GM19463 (cell line): ENCODE measurements around the gene PADI6.
"Not testable (repeated sequence)": the region's sequence is repeated elsewhere in the genome, so short reads cannot be mapped to it uniquely, and the experiment has no call there.

Experiments used
- ATAC-seq: cut with Tn5 transposase; IDR thresholded peaks from one replicate; pipeline ENCODE4 v1.9.1; 2021; ENCODE audit warnings: mild to moderate bottlenecking, moderate library complexity; ENCODE audit not compliant: unreplicated experiment

Gene PADI6

DNA sequence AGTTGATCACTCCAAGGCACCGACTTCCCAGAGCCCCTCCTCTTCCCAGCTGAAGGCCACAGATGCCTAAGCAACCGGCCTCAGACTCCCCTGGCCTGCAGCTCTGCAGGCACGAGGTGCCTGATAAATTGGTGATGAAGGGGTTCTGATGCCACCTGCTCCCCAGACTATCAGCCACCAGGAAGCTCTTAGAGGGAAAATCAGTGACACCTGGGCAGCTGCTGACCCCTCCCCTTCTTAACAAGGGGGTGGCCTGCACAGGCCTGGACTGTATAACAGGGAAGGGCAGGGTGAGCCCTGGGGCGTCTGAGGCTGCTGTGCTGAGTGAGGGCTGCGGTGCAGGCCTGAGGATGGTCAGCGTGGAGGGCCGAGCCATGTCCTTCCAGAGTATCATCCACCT lies at the start of gene PADI6:
Gene PADI6, plus strand, starts transcription at position 301 of the 400 bp plus-strand sequence. Its CDS starts 50 bp downstream, at position 351.
- ATAC-seq, result no peak

DNA sequence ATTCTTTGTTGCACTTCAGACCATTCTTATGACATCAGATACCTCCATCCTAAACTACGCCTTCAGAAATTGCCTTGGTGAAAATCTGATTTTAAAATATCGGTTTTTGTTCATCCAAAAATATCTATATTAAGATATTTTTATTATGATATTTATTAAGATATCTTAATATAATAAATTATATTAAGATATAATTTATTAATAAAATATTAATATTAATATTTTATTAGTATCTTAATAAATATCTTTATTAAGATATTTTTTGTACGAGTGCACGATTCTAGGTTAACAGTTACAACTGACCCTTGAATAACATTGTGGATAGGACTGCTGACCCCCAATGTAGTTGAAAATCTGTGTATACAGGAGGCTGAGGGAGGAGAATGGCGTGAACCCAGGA lies 43.1 kb upstream of the PADI6 start:
- no peak for ATAC-seq

DNA sequence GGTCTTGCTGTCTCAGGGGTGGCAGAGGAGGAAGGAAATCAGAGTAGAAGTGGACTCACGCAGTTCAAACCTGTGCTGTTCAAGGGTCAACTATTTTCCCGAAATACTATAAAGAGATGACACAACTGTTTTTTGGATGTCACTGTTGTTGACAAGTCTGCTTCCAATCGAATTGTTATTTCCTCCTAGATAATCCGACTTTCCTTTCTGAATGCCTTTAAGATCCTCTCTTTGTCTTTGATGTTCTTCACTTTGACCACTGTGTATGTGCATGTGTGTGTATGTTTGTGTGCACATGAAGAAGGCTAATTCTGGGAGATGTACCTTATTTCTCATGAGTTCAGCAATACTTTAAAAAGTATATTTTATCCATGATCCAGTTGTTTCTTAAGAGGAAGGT lies 42.4 kb upstream of the PADI6 start:
- no peak for ATAC-seq

DNA sequence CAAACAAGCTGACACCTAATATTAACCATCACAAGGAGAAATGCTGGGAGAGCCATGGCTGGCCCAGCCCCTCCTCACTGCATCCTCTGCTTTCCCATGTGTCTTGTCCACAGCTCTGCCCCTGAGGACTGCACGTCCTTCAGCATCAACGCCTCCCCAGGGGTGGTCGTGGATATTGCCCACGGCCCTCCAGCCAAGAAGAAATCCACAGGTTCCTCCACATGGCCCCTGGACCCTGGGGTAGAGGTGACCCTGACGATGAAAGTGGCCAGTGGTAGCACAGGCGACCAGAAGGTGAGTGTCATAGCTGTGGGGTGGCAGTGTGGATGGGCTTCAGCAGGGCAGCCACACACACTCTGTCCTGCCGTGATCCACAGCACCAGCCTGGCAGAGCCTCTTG lies 41.1 kb upstream of the PADI6 start:
- no peak for ATAC-seq

DNA sequence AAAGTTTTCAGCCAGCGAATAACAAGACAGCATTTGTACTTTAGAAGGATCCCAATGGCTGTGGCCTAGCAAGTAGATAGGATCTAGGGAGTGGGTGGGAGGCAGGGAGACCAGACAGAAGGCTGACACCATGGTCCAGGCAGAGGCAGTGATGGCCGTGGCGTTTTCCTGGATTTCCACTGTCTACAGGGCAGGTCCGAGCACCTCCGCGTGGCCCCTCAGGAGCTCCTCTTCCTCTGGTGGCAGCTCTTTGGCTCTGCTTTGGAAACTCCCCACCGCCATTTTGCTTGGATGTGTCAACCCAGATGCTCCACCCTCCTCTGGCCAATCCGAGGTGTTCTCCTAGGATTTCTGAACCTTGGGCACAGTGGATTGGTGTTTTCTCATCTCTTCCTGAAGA lies 38.9 kb upstream of the PADI6 start:
- no peak for ATAC-seq

DNA sequence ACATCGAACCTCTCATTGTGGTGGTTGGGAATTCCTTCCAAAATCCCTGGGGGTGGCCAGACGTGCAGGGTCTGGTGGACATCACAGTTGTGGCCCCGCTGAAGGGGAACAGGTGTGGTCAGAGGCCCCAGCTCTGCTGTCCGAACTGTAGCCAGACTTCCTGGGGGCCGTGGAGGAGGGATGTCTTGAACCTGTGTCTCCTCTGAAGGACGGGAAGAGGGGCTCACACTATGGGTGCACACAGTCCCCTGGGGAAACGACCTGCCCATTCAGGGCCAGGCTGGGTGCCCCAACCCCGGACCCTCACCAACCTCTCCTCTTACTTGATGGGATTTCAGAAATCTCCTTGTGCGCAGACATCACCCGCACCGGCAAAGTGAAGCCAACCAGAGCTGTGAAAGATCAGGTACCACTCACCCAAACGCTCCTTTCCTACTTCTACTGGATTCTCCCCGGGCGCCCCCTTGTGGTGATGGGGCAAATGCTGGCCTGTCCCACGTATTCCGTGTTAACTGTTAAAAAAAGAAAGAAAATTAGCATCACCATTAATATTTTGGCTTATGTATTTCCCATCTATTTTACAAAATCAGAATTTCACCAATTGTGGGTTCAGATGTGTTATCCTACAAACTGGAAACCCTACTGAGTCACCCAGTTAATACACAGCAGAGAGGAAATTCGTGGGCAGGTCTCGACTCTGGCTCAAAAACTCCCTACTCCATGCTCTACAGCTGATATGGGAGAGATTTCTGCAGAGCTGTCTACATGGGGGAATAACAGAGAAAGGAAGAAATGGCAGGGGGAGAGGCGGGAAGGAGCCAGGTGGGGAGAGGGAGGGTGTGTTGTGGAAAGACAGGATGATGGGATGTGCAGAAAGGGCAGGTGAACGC lies 35.9 kb upstream of the PADI6 start:
- ATAC-seq, result no peak

DNA sequence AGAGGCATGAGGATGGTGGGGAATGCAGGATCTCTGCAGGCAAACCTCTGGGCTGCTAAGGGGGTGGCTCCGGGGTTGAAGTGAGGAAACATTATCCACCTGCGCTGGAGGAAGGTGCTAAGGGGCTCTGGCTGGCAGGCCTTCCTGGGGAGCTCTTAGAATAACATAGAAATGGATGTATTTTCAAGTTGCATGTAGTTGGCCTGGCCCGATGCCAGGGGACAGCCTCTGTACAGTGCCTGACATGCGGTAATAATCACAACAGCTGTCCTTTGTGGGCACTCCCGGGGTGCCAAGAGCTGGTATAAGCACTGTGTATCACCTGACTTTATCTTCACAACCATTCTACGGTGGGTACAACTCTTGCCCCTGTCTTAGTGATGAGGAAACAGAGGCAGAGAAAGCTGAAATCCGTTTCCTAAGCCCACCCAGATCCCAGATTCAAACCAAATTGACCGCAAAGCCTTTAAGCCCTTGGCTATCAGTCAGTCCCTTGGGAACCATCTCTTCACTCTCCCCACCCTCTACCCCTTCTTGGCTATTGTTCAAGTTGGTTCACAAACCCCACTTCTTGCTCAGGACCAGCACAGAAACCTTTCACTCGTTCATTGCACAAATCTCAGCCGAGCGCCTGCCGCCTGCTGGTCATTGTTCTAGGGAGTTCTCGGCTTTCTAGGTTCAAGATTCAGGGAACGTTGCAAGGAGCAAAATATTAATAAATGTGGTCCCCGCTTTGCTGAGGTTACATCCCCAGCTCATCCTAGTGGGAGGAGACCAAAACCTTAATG lies 33.1 kb upstream of the PADI6 start:
- no peak for ATAC-seq

DNA sequence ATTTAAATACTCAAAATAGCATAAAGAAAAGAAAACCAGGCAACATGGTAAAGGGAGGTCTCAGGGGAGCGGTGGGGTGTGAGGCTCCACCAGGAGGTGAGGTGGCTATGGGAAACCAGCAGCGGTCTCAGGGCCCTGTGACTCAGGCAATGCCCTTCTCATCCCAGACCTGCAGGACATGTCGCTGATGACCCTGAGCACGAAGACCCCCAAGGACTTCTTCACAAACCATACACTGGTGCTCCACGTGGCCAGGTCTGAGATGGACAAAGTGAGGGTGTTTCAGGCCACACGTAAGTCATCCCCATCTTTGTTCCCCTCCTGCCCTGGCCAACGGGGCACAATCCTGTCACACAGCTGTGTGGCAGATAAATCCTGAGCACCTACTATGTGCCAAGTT lies 32.5 kb upstream of the PADI6 start:
- ATAC-seq, result no peak

DNA sequence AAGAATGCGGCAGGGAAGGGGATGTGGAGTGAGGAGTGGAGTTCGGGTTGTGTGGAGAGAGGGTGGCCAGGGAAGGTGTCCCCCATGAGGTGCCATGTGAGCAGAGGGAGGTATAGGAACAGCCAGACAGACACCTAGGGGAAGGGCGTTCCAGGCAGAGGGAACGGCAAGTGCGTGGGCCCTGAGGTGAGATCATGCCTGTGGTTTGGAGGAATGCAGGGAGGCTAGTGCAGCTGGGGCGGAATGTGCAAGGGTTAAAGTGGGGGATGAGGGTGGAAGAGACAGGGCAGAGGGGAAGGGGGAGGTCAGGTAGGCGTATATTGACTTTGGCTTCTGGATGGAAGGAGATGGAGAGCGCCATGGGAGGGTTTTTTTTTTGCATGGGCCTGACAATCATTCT lies 31.6 kb upstream of the PADI6 start:
- no peak for ATAC-seq

DNA sequence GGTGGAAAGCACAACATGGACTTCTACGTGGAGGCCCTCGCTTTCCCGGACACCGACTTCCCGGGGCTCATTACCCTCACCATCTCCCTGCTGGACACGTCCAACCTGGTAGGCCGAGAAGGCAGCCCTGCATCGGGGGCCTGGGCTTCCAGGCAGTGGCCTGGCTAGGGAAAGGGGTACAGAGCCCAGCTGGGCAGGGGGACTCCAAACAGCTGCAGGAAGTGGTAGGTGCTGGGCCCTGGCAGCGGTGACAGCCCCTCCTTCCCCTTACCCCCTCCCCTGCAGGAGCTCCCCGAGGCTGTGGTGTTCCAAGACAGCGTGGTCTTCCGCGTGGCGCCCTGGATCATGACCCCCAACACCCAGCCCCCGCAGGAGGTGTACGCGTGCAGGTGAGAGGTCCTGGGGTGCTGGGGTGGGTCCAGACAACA lies 30.0 kb upstream of the PADI6 start:
- no peak for ATAC-seq

DNA sequence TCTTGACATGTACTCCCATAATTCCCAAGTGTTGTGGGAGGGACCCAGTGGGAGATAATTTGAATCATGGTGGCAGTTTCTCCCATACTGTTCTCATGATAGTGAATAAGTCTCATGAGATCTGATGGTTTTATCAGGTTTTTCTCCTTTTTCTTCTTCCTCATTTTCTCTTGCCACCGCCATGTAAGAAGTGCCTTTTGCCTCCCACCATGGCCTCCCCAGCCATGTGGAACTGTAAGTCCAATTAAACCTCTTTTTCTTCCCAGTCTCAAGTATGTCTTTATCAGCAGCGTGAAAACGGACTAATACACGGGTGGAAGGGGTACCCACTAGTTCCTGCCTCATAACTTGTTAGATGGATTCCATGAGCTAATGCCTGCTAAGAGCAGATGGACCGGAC lies 26.5 kb upstream of the PADI6 start:
- not testable (repeated sequence) for ATAC-seq

DNA sequence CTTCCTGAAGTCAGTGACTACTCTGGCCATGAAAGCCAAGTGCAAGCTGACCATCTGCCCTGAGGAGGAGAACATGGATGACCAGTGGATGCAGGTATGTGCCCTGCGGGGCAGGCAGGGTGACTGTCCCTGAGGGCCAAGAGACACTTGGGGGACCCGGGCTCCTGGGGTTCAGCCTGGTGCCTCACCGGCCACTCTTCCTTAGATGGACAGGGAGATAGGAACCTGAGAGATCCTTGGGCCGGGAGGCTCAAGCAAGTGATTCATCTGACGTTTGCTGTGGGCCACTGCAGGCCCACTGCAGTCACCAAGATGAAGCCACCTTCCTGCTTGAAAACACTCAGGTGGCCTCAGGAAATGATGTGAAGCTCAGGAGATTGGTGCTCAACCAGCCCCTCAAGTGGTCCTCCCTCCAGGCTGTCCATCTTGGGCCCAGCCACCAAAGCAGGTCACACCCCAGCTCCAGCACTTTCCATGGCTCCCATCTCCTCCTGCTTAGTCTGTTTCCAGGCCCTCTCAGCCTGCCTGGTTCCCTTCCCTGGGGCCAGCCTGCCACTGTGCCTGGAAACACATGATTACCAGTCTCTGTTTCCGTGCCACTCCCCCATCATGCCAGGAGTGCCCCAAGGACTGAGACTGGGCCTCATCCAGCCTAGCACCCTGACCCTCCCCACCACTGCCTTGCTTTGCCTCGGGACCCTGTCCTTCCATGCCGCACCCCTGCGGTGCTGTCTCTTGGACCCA lies 25.8 kb upstream of the PADI6 start:
- ATAC-seq, result no peak

DNA sequence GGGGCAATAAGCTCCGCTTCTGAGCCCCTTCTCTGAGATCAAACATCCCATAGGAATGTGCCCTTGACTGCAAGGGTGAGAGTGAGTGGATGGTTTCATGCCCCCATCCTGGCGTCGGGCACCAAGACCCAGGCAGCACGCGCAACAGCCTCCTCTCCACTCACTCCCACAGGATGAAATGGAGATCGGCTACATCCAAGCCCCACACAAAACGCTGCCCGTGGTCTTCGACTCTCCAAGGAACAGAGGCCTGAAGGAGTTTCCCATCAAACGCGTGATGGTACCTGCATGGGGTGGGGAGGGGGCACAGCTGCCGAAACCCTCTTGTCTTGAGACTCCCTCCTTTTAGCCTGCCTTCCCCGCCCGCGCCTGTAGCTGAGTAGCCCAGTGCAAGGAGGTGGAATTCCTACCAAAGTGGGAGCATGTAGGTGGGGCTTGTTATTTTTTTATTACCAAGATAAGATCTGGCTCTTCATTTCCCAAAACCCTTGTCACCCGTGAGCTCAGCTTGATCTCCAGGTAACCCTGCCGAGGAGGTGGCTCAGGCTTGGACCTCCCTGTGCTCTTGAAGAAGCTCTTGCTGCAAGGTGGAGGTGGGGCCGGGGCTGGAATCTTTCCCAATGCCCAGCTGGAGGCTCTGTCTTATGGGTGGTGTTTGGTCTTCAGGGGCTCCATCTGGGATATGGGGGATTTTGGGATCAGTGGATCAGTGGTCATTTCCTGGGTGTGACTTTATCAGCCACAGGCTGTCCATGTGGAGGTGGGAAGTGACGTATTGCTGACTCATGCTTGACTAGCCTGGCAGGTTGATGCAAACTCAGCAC lies 24.0 kb upstream of the PADI6 start:
- no peak for ATAC-seq

DNA sequence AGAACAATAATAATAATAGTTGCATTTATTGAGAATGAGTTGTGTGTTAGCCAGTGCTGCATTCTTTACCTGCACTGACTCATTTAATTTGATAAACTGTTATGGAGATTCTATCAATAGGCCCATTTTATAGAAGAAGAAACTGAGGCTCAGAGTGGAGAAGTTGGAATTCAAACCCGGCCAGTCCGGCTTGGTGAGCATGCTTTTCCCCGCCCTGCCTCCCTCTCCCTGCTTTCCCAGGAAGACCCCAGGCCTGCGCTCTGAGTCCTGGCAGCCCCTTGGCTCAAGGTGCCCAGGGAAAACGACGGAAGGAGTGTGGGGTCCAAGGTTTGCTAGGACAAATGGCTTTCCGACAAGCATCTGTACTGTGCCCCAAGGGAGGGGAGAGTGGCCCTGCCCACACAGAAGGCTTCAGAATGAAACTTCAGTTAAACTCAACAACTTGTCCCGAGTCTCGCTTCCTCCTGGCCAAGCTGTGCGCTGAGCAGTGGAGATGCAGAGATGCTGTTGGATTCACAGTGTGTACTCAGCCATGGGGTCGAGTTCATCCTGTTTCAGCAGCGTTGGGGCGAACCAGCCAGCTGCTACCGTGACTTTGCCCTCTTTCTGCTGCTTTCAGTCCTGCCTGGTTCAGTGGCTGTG lies 23.3 kb upstream of the PADI6 start:
- no peak for ATAC-seq

DNA sequence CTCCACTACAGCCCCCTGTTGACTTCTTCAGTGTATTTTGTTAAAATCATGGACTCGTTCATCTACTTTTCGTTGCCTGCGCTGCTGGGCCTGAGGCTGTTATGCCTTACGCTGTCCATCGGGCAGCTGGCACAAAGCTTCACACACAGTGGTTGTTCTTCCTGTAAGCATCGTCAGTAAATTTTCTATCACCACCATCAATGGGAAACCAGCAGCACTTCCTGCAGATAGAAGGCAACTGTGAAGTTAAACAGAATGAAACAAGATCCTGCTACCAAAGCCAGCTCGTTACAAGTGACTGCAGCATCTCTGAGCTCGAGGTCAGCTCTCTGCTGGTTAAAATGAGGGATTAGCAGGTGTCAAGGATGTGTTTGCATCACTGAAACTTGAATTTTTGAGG lies 21.9 kb upstream of the PADI6 start:
- ATAC-seq, result no peak

DNA sequence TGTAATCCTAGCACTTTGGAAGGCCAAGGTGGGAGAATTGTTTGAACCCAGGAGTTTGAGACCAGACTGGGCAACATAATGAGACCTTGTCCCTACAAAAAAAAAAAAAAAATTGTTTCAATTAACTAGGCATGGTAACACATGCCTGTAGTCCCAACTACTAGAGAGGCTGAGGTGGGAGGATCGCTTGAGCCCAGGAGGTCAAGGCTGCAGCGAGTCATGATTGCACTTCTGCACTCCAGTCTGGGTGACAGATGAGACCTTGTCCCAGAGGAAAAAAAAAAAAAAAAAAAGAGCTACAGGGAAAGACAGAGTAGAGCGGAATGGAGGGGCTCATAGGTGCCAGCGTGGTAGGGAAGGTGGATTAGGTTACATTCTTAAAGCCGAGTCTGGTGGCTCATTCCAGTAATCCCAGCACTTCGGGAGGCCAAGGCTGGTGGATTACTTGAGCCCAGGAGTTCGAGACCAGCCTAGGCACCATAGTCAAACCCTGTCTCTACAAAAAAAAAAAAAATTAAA lies 21.0 kb upstream of the PADI6 start:
- no peak for ATAC-seq

DNA sequence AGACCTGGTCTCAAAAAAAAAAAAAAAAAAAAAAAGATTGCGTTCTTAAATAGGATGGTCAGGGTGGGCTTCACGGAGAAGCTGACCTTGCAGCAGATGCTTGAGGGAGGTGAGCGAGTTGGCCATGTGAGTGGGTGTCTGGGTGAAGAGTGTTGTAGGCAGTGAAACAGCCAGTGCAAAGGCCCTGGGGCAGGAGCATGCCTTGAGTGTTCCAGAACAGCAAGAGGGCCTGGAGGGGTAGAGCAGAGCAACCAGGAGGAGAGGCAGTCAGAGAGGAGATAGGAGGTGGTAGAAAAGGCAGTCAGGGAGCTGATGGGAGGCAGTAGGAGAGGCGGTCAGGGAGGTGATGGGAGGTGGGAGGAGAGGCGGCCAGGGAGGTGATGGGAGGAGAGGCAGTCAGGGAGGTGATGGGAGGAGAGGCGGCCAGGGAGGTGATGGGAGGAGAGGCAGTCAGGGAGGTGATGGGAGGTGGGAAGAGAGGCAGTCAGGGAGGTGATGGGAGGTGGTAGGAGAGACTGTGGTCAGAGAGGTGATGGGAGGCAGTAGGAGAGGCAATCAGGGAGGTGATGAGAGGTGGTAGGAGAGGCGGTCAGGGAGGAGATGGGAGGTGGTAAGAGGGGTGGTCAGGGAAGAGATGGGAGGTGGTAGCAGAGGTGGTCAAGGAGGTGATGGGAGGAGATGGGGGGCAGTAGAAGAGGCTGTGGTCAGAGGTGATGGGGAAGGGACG lies 20.2 kb upstream of the PADI6 start:
- no peak for ATAC-seq

DNA sequence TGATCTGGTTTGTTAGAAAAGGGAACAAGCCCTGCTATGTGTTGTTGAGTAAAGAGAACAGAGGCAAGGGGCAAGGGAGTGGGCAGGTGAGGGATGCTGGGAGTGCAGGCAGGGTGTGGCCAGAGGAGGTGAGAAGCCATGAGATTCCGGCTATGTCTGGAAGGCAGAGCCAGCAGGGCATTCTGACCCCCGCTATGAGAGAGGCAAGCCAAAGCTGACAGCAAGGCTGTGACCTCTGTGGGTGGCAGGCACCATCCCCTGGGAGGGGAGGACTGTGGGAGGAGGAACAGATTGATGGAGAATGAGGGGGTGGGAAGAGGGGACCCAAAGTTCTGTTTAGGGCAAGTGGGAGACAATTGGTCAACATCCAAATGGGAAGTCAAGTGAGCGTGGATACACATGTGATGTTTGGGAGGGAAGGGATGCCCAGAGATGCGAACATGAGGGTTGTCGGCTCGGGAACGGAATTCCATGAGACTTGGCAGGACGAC lies 19.5 kb upstream of the PADI6 start:
- ATAC-seq, result no peak

DNA sequence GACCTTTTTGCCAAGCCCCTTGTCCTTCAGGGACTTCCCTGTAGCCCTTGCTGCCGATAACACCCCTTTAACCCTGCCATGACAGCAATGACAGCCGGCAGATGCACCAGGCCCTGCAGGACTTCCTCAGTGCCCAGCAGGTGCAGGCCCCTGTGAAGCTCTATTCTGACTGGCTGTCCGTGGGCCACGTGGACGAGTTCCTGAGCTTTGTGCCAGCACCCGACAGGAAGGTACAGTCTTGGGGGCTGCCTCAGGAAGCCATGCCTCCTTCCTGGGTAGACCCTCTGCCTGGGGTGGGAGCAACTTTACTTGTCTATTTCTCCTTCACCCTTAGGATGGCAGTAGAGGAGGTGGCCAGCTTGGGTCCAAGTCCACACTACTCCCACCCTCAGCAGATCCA lies 16.1 kb upstream of the PADI6 start:
- ATAC-seq, result no peak
